Astrocyte (in vitro differentiated cells and primary cell): ENCODE measurements around the gene MRPL1. TPM values are rescaled to one million over a fixed set of nuclear protein-coding genes. Genes with fewer than 3 reads are reported as not detected.

Experiments
- DNase-seq: peaks from one replicate; pipeline ENCODE4 v3.0.0-alpha.2; 2010; ENCODE audit warnings: low read depth
- FAIRE-seq: peaks from 2 replicates; lab custom pipeline; 2011; peaks lifted over from hg19 to GRCh38; lab: Jason Lieb, UNC
- H2AFZ ChIP-seq: 2 replicates; pipeline ENCODE4 v1.6.0; 2012; ENCODE audit warnings: low read depth, low read length, inconsistent platforms
- H3K27ac ChIP-seq: 2 replicates; pipeline ENCODE4 v1.5.1; 2011; ENCODE audit warnings: low read depth, low read length, inconsistent platforms
- H3K27me3 ChIP-seq: 2 replicates; pipeline ENCODE4 v1.6.0; 2011; ENCODE audit warnings: low read length, inconsistent platforms; ENCODE audit not compliant: insufficient read depth
- H3K36me3 ChIP-seq: 2 replicates; pipeline ENCODE4 v1.5.1; 2011; ENCODE audit warnings: low read length, inconsistent platforms; ENCODE audit not compliant: insufficient read depth
- H3K4me1 ChIP-seq: 2 replicates; pipeline ENCODE4 v1.5.1; 2011; ENCODE audit warnings: low read length, inconsistent platforms; ENCODE audit not compliant: insufficient read depth
- H3K4me2 ChIP-seq: 2 replicates; pipeline ENCODE4 v1.6.0; 2012; ENCODE audit warnings: low read length, inconsistent platforms
- H3K4me3 ChIP-seq: 2 replicates; pipeline ENCODE4 v1.5.1; 2011; ENCODE audit warnings: low read depth, mild to moderate bottlenecking, low read length, inconsistent platforms; ENCODE audit not compliant: insufficient read depth
- H3K79me2 ChIP-seq: 2 replicates; pipeline ENCODE4 v1.6.0; 2012; ENCODE audit warnings: mild to moderate bottlenecking, low read length, inconsistent platforms; ENCODE audit not compliant: insufficient read depth
- H3K9ac ChIP-seq: 2 replicates; pipeline ENCODE4 v1.6.0; 2012; ENCODE audit warnings: mild to moderate bottlenecking, low read length, inconsistent platforms
- H3K9me3 ChIP-seq: 2 replicates; pipeline ENCODE4 v1.5.1; 2012; ENCODE audit warnings: low read depth, mild to moderate bottlenecking, low read length, inconsistent platforms; ENCODE audit not compliant: insufficient read depth
- H4K20me1 ChIP-seq: 2 replicates; pipeline ENCODE4 v1.6.0; 2012; ENCODE audit warnings: low read length, inconsistent platforms; ENCODE audit not compliant: insufficient read depth
- H3K27ac Mint-ChIP-seq: one replicate; pipeline ENCODE4 v1.8.0; 2021; ENCODE audit warnings: mild to moderate bottlenecking, mixed read lengths; ENCODE audit not compliant: unreplicated experiment
- H3K27me3 Mint-ChIP-seq: one replicate; pipeline ENCODE4 v1.8.0; 2021; ENCODE audit warnings: low read depth, mixed read lengths; ENCODE audit not compliant: unreplicated experiment
- H3K36me3 Mint-ChIP-seq: one replicate; pipeline ENCODE4 v1.8.0; 2021; ENCODE audit warnings: low read depth, mixed read lengths; ENCODE audit not compliant: unreplicated experiment
- H3K4me1 Mint-ChIP-seq: one replicate; pipeline ENCODE4 v1.8.0; 2021; ENCODE audit warnings: low read depth, mixed read lengths; ENCODE audit not compliant: unreplicated experiment
- H3K4me3 Mint-ChIP-seq: one replicate; pipeline ENCODE4 v1.8.0; 2021; ENCODE audit warnings: mild to moderate bottlenecking, moderate library complexity, mixed read lengths; ENCODE audit not compliant: unreplicated experiment
- H3K9me3 Mint-ChIP-seq: one replicate; pipeline ENCODE4 v1.8.0; 2021; ENCODE audit warnings: mild to moderate bottlenecking, mixed read lengths; ENCODE audit not compliant: unreplicated experiment
- CTCF ChIP-seq: IDR thresholded peaks from 2 replicates; pipeline ENCODE4 v1.5.1; 2011; ENCODE audit warnings: low read depth, mild to moderate bottlenecking, inconsistent platforms, low read length, moderate library complexity; ENCODE audit not compliant: insufficient read depth
- EZH2 ChIP-seq: IDR thresholded peaks from 2 replicates; pipeline ENCODE4 v1.6.1; 2012; ENCODE audit warnings: mild to moderate bottlenecking, low read length, inconsistent platforms; ENCODE audit not compliant: insufficient read depth
- total RNA-seq: library from RNA; stranded (reverse); gene quantifications from 2 replicates; pipeline ENCODE4 v1.2.1, GENCODE V29; 2021

Gene MRPL1
- total RNA-seq, 1 donor from 2014 or later, result 33.2 TPM

GRCh38 chr4:77950203-77950602 lies 87.6 kb downstream of the MRPL1 start:
- no peak for FAIRE-seq
- no peak overlapping the region for H3K4me3 ChIP-seq
- H2AFZ ChIP-seq, result no peak overlapping the region
- H3K4me1 Mint-ChIP-seq, result no peaks in the 10 kb centered on the region
- H3K4me1 ChIP-seq, result no peaks in the 10 kb centered on the region
- DNase-seq, result peak; percentile 15
- no peaks in the 10 kb centered on the region for H3K79me2 ChIP-seq
- no peaks in the 10 kb centered on the region for H3K9me3 ChIP-seq
- H3K27me3 Mint-ChIP-seq, result no peaks in the 10 kb centered on the region
- peaks cover 6% of the 10 kb centered on the region for H3K9me3 Mint-ChIP-seq
- no peaks in the 10 kb centered on the region for H3K27me3 ChIP-seq
- H3K36me3 Mint-ChIP-seq, result peaks cover 13% of the 10 kb centered on the region
- H4K20me1 ChIP-seq, result no peaks in the 10 kb centered on the region
- H3K36me3 ChIP-seq, result peaks cover 11% of the 10 kb centered on the region
- no peak overlapping the region for H3K27ac Mint-ChIP-seq
- no peak overlapping the region for H3K27ac ChIP-seq
- H3K4me2 ChIP-seq, result no peak overlapping the region
- TF ChIP-seq CTCF, result no peak
- TF ChIP-seq EZH2, result no peak
- H3K4me3 Mint-ChIP-seq, result no peak overlapping the region
- no peak overlapping the region for H3K9ac ChIP-seq

- no peak for DNase-seq
- FAIRE-seq, result no peak
- TF ChIP-seq EZH2, result no peak
- TF ChIP-seq CTCF, result no peak
These were observed 89.8 kb downstream of the MRPL1 start for GRCh38 chr4:77952457-77952856.

GRCh38 chr4:77954690-77955089 lies 92.1 kb downstream of the MRPL1 start:
- no peak overlapping the region for H3K4me2 ChIP-seq
- H3K27me3 ChIP-seq, result no peaks in the 10 kb centered on the region
- no peaks in the 10 kb centered on the region for H3K4me1 ChIP-seq
- H3K79me2 ChIP-seq, result no peaks in the 10 kb centered on the region
- no peaks in the 10 kb centered on the region for H4K20me1 ChIP-seq
- peaks cover 11% of the 10 kb centered on the region for H3K36me3 ChIP-seq
- TF ChIP-seq EZH2 (no peak), CTCF (no peak)
- no peak overlapping the region for H3K4me3 ChIP-seq
- no peaks in the 10 kb centered on the region for H3K27me3 Mint-ChIP-seq
- DNase-seq (no peak), FAIRE-seq (no peak)
- no peak overlapping the region for H3K9ac ChIP-seq
- no peaks in the 10 kb centered on the region for H3K4me1 Mint-ChIP-seq
- no peaks in the 10 kb centered on the region for H3K9me3 Mint-ChIP-seq
- no peak overlapping the region for H3K27ac Mint-ChIP-seq
- H3K9me3 ChIP-seq, result no peaks in the 10 kb centered on the region
- no peak overlapping the region for H2AFZ ChIP-seq
- no peak overlapping the region for H3K4me3 Mint-ChIP-seq
- no peak overlapping the region for H3K27ac ChIP-seq
- H3K36me3 Mint-ChIP-seq, result peaks cover 4% of the 10 kb centered on the region

More at GRCh38 chr4:77952457-77952856, 89.8 kb downstream of the MRPL1 start:
- Histone ChIP-seq H4K20me1 (no peaks in the 10 kb centered on the region), H2AFZ (no peak overlapping the region), H3K4me1 (no peaks in the 10 kb centered on the region), H3K4me2 (no peak overlapping the region), H3K27ac (no peak overlapping the region), H3K79me2 (no peaks in the 10 kb centered on the region), H3K27me3 (no peaks in the 10 kb centered on the region), H3K9ac (no peak overlapping the region), H3K36me3 (peaks cover 11% of the 10 kb centered on the region), H3K4me3 (no peak overlapping the region), H3K9me3 (no peaks in the 10 kb centered on the region)
- H3K27ac Mint-ChIP-seq, result no peak overlapping the region
- no peaks in the 10 kb centered on the region for H3K27me3 Mint-ChIP-seq
- no peaks in the 10 kb centered on the region for H3K9me3 Mint-ChIP-seq
- no peak overlapping the region for H3K4me3 Mint-ChIP-seq
- no peaks in the 10 kb centered on the region for H3K4me1 Mint-ChIP-seq
- peaks cover 4% of the 10 kb centered on the region for H3K36me3 Mint-ChIP-seq
